Spleen (tissue), 7 donors: Measurements from ENCODE around the gene MAGEB17.

Experiments used
- POLR2A ChIP-seq, 3 donors: fragments of 450-650 bp; IDR thresholded peaks; one replicate each; pipeline ENCODE4 v1.5.1; 2017; ENCODE audit warnings: antibody characterized with exemption in 3 of 3, mild to moderate bottlenecking in 1 of 3
- TF ChIP-seq, protein P1 (sequence below), 11 experiments: fragments of 200-600 bp in 7 of 11; fragments of 450-650 bp in 4 of 11; sonication (generic) in 4 of 11; IDR thresholded peaks in 8 of 11; conservative IDR thresholded peaks in 3 of 11; 1 replicate in 7 of 11; 2 replicates in 4 of 11; pipeline versions ENCODE4 v1.4.0 to v1.8.0; 2016 to 2021; ENCODE audit warnings: antibody characterized with exemption in 11 of 11, inconsistent platforms in 4 of 11, mild to moderate bottlenecking in 1 of 11
- donor health status: DM: no; HTN: no; CAD: no; lungs with moderate emphysema.
- donor health status: DM: no; HTN: no; CAD: no.
- donor health status: DM: no; HTN: no; CAD: no.

DNA sequence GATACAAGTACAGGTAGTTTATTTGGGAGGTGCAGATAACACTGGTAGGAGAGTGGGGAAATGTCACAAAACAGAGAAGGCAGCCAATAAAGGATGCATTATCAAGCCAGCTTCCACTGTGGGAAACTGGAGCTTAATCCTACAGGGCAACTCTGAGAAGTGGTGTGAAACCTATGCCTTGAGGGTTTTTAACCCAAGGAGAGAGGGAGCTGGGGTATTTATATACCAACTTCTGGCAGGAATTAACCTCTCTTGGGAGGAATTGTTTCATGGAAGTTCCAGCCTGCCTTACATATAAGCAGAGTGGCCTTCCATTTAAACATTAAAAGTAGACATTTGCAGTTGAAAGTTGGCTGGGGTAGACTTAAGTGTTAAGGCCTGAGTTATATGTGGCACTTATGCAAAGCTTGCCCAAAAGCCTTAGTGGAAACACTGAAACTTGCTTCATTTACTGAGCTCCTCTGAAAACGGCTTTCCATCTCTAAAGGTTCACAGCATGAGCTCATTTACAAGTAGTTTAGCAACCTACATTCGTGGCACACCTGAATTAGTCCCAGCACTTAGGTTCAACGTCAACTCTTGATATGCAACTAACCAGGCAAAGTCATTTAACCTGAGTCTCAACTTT lies 19.2 kb downstream of the MAGEB17 start:
- TF ChIP-seq, protein P1, sequence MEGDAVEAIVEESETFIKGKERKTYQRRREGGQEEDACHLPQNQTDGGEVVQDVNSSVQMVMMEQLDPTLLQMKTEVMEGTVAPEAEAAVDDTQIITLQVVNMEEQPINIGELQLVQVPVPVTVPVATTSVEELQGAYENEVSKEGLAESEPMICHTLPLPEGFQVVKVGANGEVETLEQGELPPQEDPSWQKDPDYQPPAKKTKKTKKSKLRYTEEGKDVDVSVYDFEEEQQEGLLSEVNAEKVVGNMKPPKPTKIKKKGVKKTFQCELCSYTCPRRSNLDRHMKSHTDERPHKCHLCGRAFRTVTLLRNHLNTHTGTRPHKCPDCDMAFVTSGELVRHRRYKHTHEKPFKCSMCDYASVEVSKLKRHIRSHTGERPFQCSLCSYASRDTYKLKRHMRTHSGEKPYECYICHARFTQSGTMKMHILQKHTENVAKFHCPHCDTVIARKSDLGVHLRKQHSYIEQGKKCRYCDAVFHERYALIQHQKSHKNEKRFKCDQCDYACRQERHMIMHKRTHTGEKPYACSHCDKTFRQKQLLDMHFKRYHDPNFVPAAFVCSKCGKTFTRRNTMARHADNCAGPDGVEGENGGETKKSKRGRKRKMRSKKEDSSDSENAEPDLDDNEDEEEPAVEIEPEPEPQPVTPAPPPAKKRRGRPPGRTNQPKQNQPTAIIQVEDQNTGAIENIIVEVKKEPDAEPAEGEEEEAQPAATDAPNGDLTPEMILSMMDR (IDR thresholded peaks at IDR 0.05 in 8 of 11, conservative IDR thresholded peaks at IDR 0.05 in 3 of 11): no peak
- no peak for TF ChIP-seq POLR2A (IDR thresholded peaks at IDR 0.05)
